Neural crest cell (in vitro differentiated cells): Measurements from ENCODE around the gene AGO4. TPM values are rescaled to one million over a fixed set of nuclear protein-coding genes. Genes with fewer than 3 reads are reported as not detected.

ENCODE experiments used
- DNase-seq: peaks from one replicate; pipeline ENCODE4 v3.0.0; 2021; ENCODE audit warnings: low read depth, mixed read lengths, low spot score
- H3K27ac Mint-ChIP-seq: one replicate; pipeline ENCODE4 v1.8.0; 2021; ENCODE audit warnings: mild to moderate bottlenecking, mixed read lengths; ENCODE audit not compliant: unreplicated experiment
- H3K27me3 Mint-ChIP-seq: 2 replicates; pipeline ENCODE4 v1.8.0; 2021; ENCODE audit warnings: low read depth, mild to moderate bottlenecking, mixed read lengths
- H3K36me3 Mint-ChIP-seq: 2 replicates; pipeline ENCODE4 v1.8.0; 2021; ENCODE audit warnings: low read depth, mild to moderate bottlenecking, mixed read lengths
- H3K4me1 Mint-ChIP-seq: 2 replicates; pipeline ENCODE4 v1.8.0; 2021; ENCODE audit warnings: mixed read lengths
- H3K4me3 Mint-ChIP-seq: one replicate; pipeline ENCODE4 v1.8.0; 2021; ENCODE audit warnings: mild to moderate bottlenecking, mixed read lengths
- H3K9me3 Mint-ChIP-seq: 2 replicates; pipeline ENCODE4 v1.8.0; 2021; ENCODE audit warnings: mixed read lengths
- CTCF ChIP-seq: fragments of 200-600 bp; sonication (generic); conservative IDR thresholded peaks from 2 replicates; pipeline ENCODE4 v1.5.0; 2021; ENCODE audit warnings: antibody characterized with exemption, mild to moderate bottlenecking
- total RNA-seq: library from RNA; stranded (reverse); gene quantifications from 2 replicates; pipeline ENCODE4 v1.2.1, GENCODE V29; 2021

Gene AGO4
- total RNA-seq, 1 donor from 2014 or later: 17.1 TPM

- Mint-ChIP-seq H3K36me3 (no peaks in the 10 kb centered on the region), H3K4me1 (peaks cover 9% of the 10 kb centered on the region), H3K27me3 (no peaks in the 10 kb centered on the region), H3K27ac (no peak overlapping the region), H3K4me3 (no peak overlapping the region), H3K9me3 (no peaks in the 10 kb centered on the region)
- TF ChIP-seq CTCF: peak; percentile 47
- no peak for DNase-seq
Measured at GRCh38 chr1:35857830-35858229, 50.0 kb downstream of the AGO4 start.

DNA sequence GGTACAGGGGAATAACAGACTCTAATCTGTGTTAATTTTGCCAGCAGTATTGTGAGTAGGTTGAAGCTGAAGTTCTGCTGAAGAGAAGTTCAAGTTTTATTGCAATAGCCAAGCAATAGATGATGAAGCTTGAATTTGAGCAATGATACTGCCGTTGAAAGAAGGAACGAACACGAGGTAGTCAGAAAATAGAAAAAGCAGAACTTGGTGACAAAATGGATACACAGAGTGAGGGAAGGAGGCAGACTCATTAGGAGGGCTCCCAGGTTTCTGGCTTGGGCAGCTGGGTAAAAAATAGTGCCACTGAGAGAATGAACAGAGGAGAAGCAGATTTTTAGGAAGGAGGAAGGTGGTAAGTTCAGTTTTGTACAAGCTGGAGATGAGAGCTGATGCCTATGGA, 52.9 kb downstream of the AGO4 start:
- H3K27me3 Mint-ChIP-seq: no peaks in the 10 kb centered on the region
- no peak overlapping the region for H3K4me3 Mint-ChIP-seq
- no peak overlapping the region for H3K27ac Mint-ChIP-seq
- TF ChIP-seq CTCF: no peak
- no peaks in the 10 kb centered on the region for H3K36me3 Mint-ChIP-seq
- H3K4me1 Mint-ChIP-seq: peaks cover 4% of the 10 kb centered on the region
- H3K9me3 Mint-ChIP-seq: no peaks in the 10 kb centered on the region
- no peak for DNase-seq

DNA sequence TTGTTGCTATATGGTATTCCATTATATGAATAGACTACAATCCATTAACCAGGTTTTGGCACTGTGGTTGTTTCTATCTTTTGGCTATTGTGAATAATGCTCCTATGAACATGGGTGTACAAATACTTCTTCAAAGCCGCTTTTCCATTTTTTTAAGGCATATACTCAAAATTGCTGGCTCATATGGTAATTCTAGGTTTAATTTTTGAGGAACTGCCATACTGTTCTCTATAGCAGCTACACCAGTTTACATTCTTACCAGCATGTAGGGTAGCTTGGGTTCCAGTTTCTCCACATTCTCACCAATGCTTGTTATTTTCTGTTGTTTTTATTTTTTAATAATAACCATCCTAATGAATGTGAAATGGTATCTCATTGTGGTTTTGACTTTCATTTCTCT, 55.3 kb downstream of the AGO4 start:
- no peak overlapping the region for H3K27ac Mint-ChIP-seq
- H3K27me3 Mint-ChIP-seq: no peaks in the 10 kb centered on the region
- H3K4me3 Mint-ChIP-seq: no peak overlapping the region
- peaks cover 4% of the 10 kb centered on the region for H3K4me1 Mint-ChIP-seq
- no peaks in the 10 kb centered on the region for H3K9me3 Mint-ChIP-seq
- no peaks in the 10 kb centered on the region for H3K36me3 Mint-ChIP-seq
- no peak for DNase-seq
- TF ChIP-seq CTCF: no peak

DNA sequence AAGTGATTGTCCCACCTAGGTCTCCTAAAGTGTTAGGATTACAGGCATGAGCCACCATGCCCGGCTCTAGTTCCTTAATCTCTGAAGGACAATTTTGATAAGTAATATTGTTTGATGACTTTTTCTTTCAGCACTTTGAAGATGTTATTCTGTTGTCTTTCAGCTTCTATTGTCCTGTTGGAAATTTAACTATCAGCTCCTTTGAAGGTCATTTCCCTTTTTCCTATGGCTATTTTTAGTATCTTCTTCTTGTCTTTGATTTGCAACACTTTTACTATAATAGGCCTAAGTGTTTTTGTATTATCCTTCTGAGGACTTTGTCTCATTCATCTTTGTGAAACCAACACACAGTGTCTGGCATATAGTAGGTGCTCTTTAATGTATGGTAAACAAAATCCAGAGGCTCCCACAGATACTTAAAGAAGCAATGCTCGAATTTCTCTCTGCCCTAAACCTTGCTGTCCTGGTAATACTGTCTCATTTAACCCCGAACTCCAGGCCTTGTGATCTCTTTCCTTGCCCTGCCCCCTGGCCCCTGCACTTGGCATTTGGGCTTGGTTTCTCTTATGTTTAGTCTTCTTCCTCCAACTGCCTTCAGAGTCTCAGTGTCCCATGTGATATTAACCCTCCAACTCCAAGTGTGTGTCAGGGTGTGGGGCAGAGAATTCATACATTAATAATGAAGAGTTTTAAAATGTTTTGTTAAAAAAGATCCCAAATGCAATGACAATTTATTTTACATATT, 56.2 kb downstream of the AGO4 start:
- TF ChIP-seq CTCF: no peak
- no peak overlapping the region for H3K4me3 Mint-ChIP-seq
- H3K27me3 Mint-ChIP-seq: no peaks in the 10 kb centered on the region
- no peaks in the 10 kb centered on the region for H3K9me3 Mint-ChIP-seq
- no peaks in the 10 kb centered on the region for H3K36me3 Mint-ChIP-seq
- H3K27ac Mint-ChIP-seq: no peak overlapping the region
- no peak for DNase-seq
- peaks cover 4% of the 10 kb centered on the region for H3K4me1 Mint-ChIP-seq

- H3K36me3 Mint-ChIP-seq: no peaks in the 10 kb centered on the region
- H3K9me3 Mint-ChIP-seq: no peaks in the 10 kb centered on the region
Measured at GRCh38 chr1:35864813-35865212, 57.0 kb downstream of the AGO4 start.

More at GRCh38 chr1:35864813-35865212, 57.0 kb downstream of the AGO4 start:
- Mint-ChIP-seq H3K27ac (no peak overlapping the region), H3K27me3 (no peaks in the 10 kb centered on the region), H3K4me1 (peaks cover 4% of the 10 kb centered on the region), H3K4me3 (no peak overlapping the region)
- no peak for DNase-seq
- no peak for TF ChIP-seq CTCF
